Chondrocyte (in vitro differentiated cells): ENCODE data around the gene MTMR6. TPM values are rescaled to one million over a fixed set of nuclear protein-coding genes. Genes with fewer than 3 reads are reported as not detected.

Experiments used
- DNase-seq: peaks from one replicate; pipeline ENCODE4 v3.0.0; 2021; ENCODE audit warnings: mixed read lengths, low spot score
- H3K27ac Mint-ChIP-seq: one replicate; pipeline ENCODE4 v1.8.0; 2021; ENCODE audit warnings: mild to moderate bottlenecking, moderate library complexity, mixed read lengths; ENCODE audit not compliant: unreplicated experiment
- H3K27me3 Mint-ChIP-seq: 2 replicates; pipeline ENCODE4 v1.8.0; 2021; ENCODE audit warnings: low read depth, mixed read lengths
- H3K36me3 Mint-ChIP-seq: 2 replicates; pipeline ENCODE4 v1.8.0; 2021; ENCODE audit warnings: low read depth, mixed read lengths
- H3K4me1 Mint-ChIP-seq: 2 replicates; pipeline ENCODE4 v1.8.0; 2021; ENCODE audit warnings: low read depth, mild to moderate bottlenecking, mixed read lengths
- H3K4me3 Mint-ChIP-seq: one replicate; pipeline ENCODE4 v1.8.0; 2021; ENCODE audit warnings: mild to moderate bottlenecking, moderate library complexity, mixed read lengths; ENCODE audit not compliant: unreplicated experiment
- H3K9me3 Mint-ChIP-seq: 2 replicates; pipeline ENCODE4 v1.8.0; 2021; ENCODE audit warnings: low read depth, mixed read lengths
- CTCF ChIP-seq: fragments of 200-600 bp; sonication (generic); IDR thresholded peaks from 2 replicates; pipeline ENCODE4 v1.5.0; 2021; ENCODE audit warnings: antibody characterized with exemption, mild to moderate bottlenecking, moderate library complexity
- total RNA-seq: library from RNA; stranded (reverse); gene quantifications from 3 replicates; pipeline ENCODE4 v1.2.1, GENCODE V29; 2021

The MTMR6 gene
- total RNA-seq, 1 donor from 2014 or later, result 20.8 TPM

- peak; percentile 96 for DNase-seq
- peaks cover 32% of the 10 kb centered on the region for H3K4me1 Mint-ChIP-seq
- H3K4me3 Mint-ChIP-seq, result peak within 1 kb of the TSS; percentile 90
- H3K27ac Mint-ChIP-seq, result peak within 1 kb of the TSS; percentile 95
- TF ChIP-seq CTCF, result peak; percentile 12
- peaks cover 16% of the 10 kb centered on the region for H3K27me3 Mint-ChIP-seq
- H3K9me3 Mint-ChIP-seq, result no peaks in the 10 kb centered on the region
- H3K36me3 Mint-ChIP-seq, result peaks cover 2% of the 10 kb centered on the region
Observed at GRCh38 chr13:25301347-25302113, 14.2 kb upstream of the MTMR6 start, which contains the start of gene NUP58. NUP58 (plus strand) TSS chr13:25301625; CDS start chr13:25301774, 149 bp downstream.

- Mint-ChIP-seq H3K4me3 (peak overlapping the region; percentile 90), H3K27me3 (peaks cover 19% of the 10 kb centered on the region), H3K4me1 (peaks cover 28% of the 10 kb centered on the region), H3K36me3 (peaks cover 2% of the 10 kb centered on the region), H3K9me3 (no peaks in the 10 kb centered on the region), H3K27ac (peak overlapping the region; percentile 95)
- TF ChIP-seq CTCF, result no peak
- DNase-seq, result no peak
Observed at GRCh38 chr13:25300861-25301346, 13.6 kb upstream of the MTMR6 start.

GRCh38 chr13:25295701-25296100 lies 8.4 kb upstream of the MTMR6 start:
- no peak for DNase-seq
- Mint-ChIP-seq H3K27ac (no peak overlapping the region), H3K9me3 (no peaks in the 10 kb centered on the region), H3K36me3 (no peaks in the 10 kb centered on the region), H3K4me3 (no peak overlapping the region), H3K27me3 (peaks cover 33% of the 10 kb centered on the region), H3K4me1 (no peaks in the 10 kb centered on the region)
- no peak for TF ChIP-seq CTCF

GRCh38 chr13:25295228-25295627 lies 7.9 kb upstream of the MTMR6 start:
- Mint-ChIP-seq H3K36me3 (no peaks in the 10 kb centered on the region), H3K9me3 (no peaks in the 10 kb centered on the region), H3K4me1 (no peaks in the 10 kb centered on the region), H3K27ac (no peak overlapping the region), H3K27me3 (peaks cover 33% of the 10 kb centered on the region), H3K4me3 (no peak overlapping the region)
- DNase-seq, result no peak
- TF ChIP-seq CTCF, result no peak

- H3K4me1 Mint-ChIP-seq, result peaks cover 3% of the 10 kb centered on the region
- H3K9me3 Mint-ChIP-seq, result no peaks in the 10 kb centered on the region
- H3K36me3 Mint-ChIP-seq, result no peaks in the 10 kb centered on the region
- TF ChIP-seq CTCF, result no peak
- no peak overlapping the region for H3K4me3 Mint-ChIP-seq
- peaks cover 30% of the 10 kb centered on the region for H3K27me3 Mint-ChIP-seq
- no peak overlapping the region for H3K27ac Mint-ChIP-seq
- no peak for DNase-seq
Observed at GRCh38 chr13:25292301-25292700, 5.0 kb upstream of the MTMR6 start.
